ENCODE measurements around the gene LRRIQ4. TPM values are rescaled to one million over a fixed set of nuclear protein-coding genes. Genes with fewer than 3 reads are reported as not detected.
A peak's percentile ranks its signal among the peaks of the same experiment; 100 is the strongest.

The LRRIQ4 gene
- total RNA-seq, 1 experiment from 2014 or later, result 0.22 TPM

- no peak overlapping the region for H3K4me2 ChIP-seq (ENCODE audit: low read depth, low read length, poor library complexity, severe bottlenecking)
- no peaks in the 10 kb centered on the region for H3K9me3 ChIP-seq (ENCODE audit: low read length)
- no peak overlapping the region for H3K27ac ChIP-seq (ENCODE audit: low read length)
- no peaks in the 10 kb centered on the region for H3K36me3 ChIP-seq (ENCODE audit: insufficient read depth, low read length)
- peak overlapping the region; percentile 10 for H2AFZ ChIP-seq (ENCODE audit: low read length)
- no peaks in the 10 kb centered on the region for H3K27me3 ChIP-seq (ENCODE audit: low read length)
- H3K4me1 ChIP-seq (ENCODE audit: low read length), result peaks cover 17% of the 10 kb centered on the region
- no peak overlapping the region for H3K4me3 ChIP-seq (ENCODE audit: low read length)
- H3K9ac ChIP-seq (ENCODE audit: low read length), result peak overlapping the region; percentile 25; the same call in 1 of the 2 replicates
- no peaks in the 10 kb centered on the region for H4K20me1 ChIP-seq (ENCODE audit: insufficient read depth, low read depth, low read length)
- DNase-seq, result peak; percentile 57
- H3K9me2 ChIP-seq (replicated peaks; ENCODE audit: insufficient read depth, low read length), result no peaks in the 10 kb centered on the region
- H3K79me2 ChIP-seq (ENCODE audit: low read length), result no peaks in the 10 kb centered on the region
Measured at GRCh38 chr3:169836078-169836941, 23.6 kb downstream of the LRRIQ4 start.

GRCh38 chr3:169836942-169837275, 24.2 kb downstream of the LRRIQ4 start:
- peak overlapping the region; percentile 10; the same call in 1 of the 2 replicates for H2AFZ ChIP-seq (ENCODE audit: low read length)
- no peaks in the 10 kb centered on the region for H3K9me2 ChIP-seq (replicated peaks; ENCODE audit: insufficient read depth, low read length)
- H3K4me1 ChIP-seq (ENCODE audit: low read length), result peaks cover 20% of the 10 kb centered on the region
- no peaks in the 10 kb centered on the region for H4K20me1 ChIP-seq (ENCODE audit: insufficient read depth, low read depth, low read length)
- H3K9ac ChIP-seq (ENCODE audit: low read length), result no peak overlapping the region
- H3K9me3 ChIP-seq (ENCODE audit: low read length), result no peaks in the 10 kb centered on the region
- DNase-seq, result no peak
- no peak overlapping the region for H3K4me2 ChIP-seq (ENCODE audit: low read depth, low read length, poor library complexity, severe bottlenecking)
- no peak overlapping the region for H3K4me3 ChIP-seq (ENCODE audit: low read length)
- no peaks in the 10 kb centered on the region for H3K36me3 ChIP-seq (ENCODE audit: insufficient read depth, low read length)
- no peaks in the 10 kb centered on the region for H3K27me3 ChIP-seq (ENCODE audit: low read length)
- no peaks in the 10 kb centered on the region for H3K79me2 ChIP-seq (ENCODE audit: low read length)
- H3K27ac ChIP-seq (ENCODE audit: low read length), result no peak overlapping the region

- no peak overlapping the region for H3K27ac ChIP-seq (ENCODE audit: low read length)
- no peak for DNase-seq
- no peaks in the 10 kb centered on the region for H4K20me1 ChIP-seq (ENCODE audit: insufficient read depth, low read depth, low read length)
- no peak overlapping the region for H2AFZ ChIP-seq (ENCODE audit: low read length)
- no peaks in the 10 kb centered on the region for H3K9me3 ChIP-seq (ENCODE audit: low read length)
- H3K79me2 ChIP-seq (ENCODE audit: low read length), result no peaks in the 10 kb centered on the region
- no peak overlapping the region for H3K4me3 ChIP-seq (ENCODE audit: low read length)
- peaks cover 20% of the 10 kb centered on the region for H3K4me1 ChIP-seq (ENCODE audit: low read length)
- H3K36me3 ChIP-seq (ENCODE audit: insufficient read depth, low read length), result no peaks in the 10 kb centered on the region
- H3K27me3 ChIP-seq (ENCODE audit: low read length), result no peaks in the 10 kb centered on the region
- H3K9me2 ChIP-seq (replicated peaks; ENCODE audit: insufficient read depth, low read length), result no peaks in the 10 kb centered on the region
- no peak overlapping the region for H3K9ac ChIP-seq (ENCODE audit: low read length)
- no peak overlapping the region for H3K4me2 ChIP-seq (ENCODE audit: low read depth, low read length, poor library complexity, severe bottlenecking)
Measured at GRCh38 chr3:169838511-169839030, 25.9 kb downstream of the LRRIQ4 start.

GRCh38 chr3:169841171-169841570, 28.5 kb downstream of the LRRIQ4 start:
- Histone ChIP-seq H3K36me3 (ENCODE audit: insufficient read depth, low read length) (no peaks in the 10 kb centered on the region), H2AFZ (ENCODE audit: low read length) (no peak overlapping the region; the same call in 1 of the 2 replicates), H3K9ac (ENCODE audit: low read length) (no peak overlapping the region), H3K9me3 (ENCODE audit: low read length) (no peaks in the 10 kb centered on the region), H3K4me3 (ENCODE audit: low read length) (no peak overlapping the region), H3K4me2 (ENCODE audit: low read depth, low read length, poor library complexity, severe bottlenecking) (peak overlapping the region; percentile 2), H3K9me2 (replicated peaks; ENCODE audit: insufficient read depth, low read length) (no peaks in the 10 kb centered on the region), H3K79me2 (ENCODE audit: low read length) (no peaks in the 10 kb centered on the region), H3K4me1 (ENCODE audit: low read length) (peaks cover 20% of the 10 kb centered on the region), H3K27ac (ENCODE audit: low read length) (no peak overlapping the region), H4K20me1 (ENCODE audit: insufficient read depth, low read depth, low read length) (no peaks in the 10 kb centered on the region), H3K27me3 (ENCODE audit: low read length) (no peaks in the 10 kb centered on the region)
- no peak for DNase-seq

- no peaks in the 10 kb centered on the region for H4K20me1 ChIP-seq (ENCODE audit: insufficient read depth, low read depth, low read length)
- no peaks in the 10 kb centered on the region for H3K79me2 ChIP-seq (ENCODE audit: low read length)
- H3K4me2 ChIP-seq (ENCODE audit: low read depth, low read length, poor library complexity, severe bottlenecking), result no peak overlapping the region
- no peak overlapping the region for H3K4me3 ChIP-seq (ENCODE audit: low read length)
- H3K9me2 ChIP-seq (replicated peaks; ENCODE audit: insufficient read depth, low read length), result no peaks in the 10 kb centered on the region
- peaks cover 22% of the 10 kb centered on the region for H3K4me1 ChIP-seq (ENCODE audit: low read length)
- no peak overlapping the region for H2AFZ ChIP-seq (ENCODE audit: low read length)
- H3K9ac ChIP-seq (ENCODE audit: low read length), result no peak overlapping the region
- no peaks in the 10 kb centered on the region for H3K27me3 ChIP-seq (ENCODE audit: low read length)
- H3K36me3 ChIP-seq (ENCODE audit: insufficient read depth, low read length), result no peaks in the 10 kb centered on the region
- H3K9me3 ChIP-seq (ENCODE audit: low read length), result no peaks in the 10 kb centered on the region
- DNase-seq, result no peak
- H3K27ac ChIP-seq (ENCODE audit: low read length), result no peak overlapping the region
Measured at GRCh38 chr3:169842960-169843359, 30.3 kb downstream of the LRRIQ4 start.

- H3K79me2 ChIP-seq (ENCODE audit: low read length), result no peaks in the 10 kb centered on the region
- H3K27me3 ChIP-seq (ENCODE audit: low read length), result no peaks in the 10 kb centered on the region
- H3K9me3 ChIP-seq (ENCODE audit: low read length), result no peaks in the 10 kb centered on the region
- no peak overlapping the region for H3K4me3 ChIP-seq (ENCODE audit: low read length)
- H4K20me1 ChIP-seq (ENCODE audit: insufficient read depth, low read depth, low read length), result no peaks in the 10 kb centered on the region
- no peak overlapping the region for H3K27ac ChIP-seq (ENCODE audit: low read length)
- no peak overlapping the region for H3K9ac ChIP-seq (ENCODE audit: low read length)
- H3K4me2 ChIP-seq (ENCODE audit: low read depth, low read length, poor library complexity, severe bottlenecking), result no peak overlapping the region
- no peaks in the 10 kb centered on the region for H3K36me3 ChIP-seq (ENCODE audit: insufficient read depth, low read length)
- H3K4me1 ChIP-seq (ENCODE audit: low read length), result peaks cover 16% of the 10 kb centered on the region
- no peaks in the 10 kb centered on the region for H3K9me2 ChIP-seq (replicated peaks; ENCODE audit: insufficient read depth, low read length)
- no peak for DNase-seq
- 0 out of 2 replicates have a peak overlapping the region, but pooled peaks have one; percentile 41 for H2AFZ ChIP-seq (ENCODE audit: low read length)
Measured at GRCh38 chr3:169846458-169847193, 34.0 kb downstream of the LRRIQ4 start.

- no peak overlapping the region for H3K27ac ChIP-seq (ENCODE audit: low read length)
- no peak overlapping the region for H2AFZ ChIP-seq (ENCODE audit: low read length)
- no peak overlapping the region for H3K9ac ChIP-seq (ENCODE audit: low read length)
Measured at GRCh38 chr3:169847896-169848295, 35.2 kb downstream of the LRRIQ4 start.

GRCh38 chr3:169848741-169849140, 36.1 kb downstream of the LRRIQ4 start:
- H3K4me2 ChIP-seq (ENCODE audit: low read depth, low read length, poor library complexity, severe bottlenecking), result no peak overlapping the region
- H3K9me3 ChIP-seq (ENCODE audit: low read length), result no peaks in the 10 kb centered on the region
- no peaks in the 10 kb centered on the region for H3K36me3 ChIP-seq (ENCODE audit: insufficient read depth, low read length)
- no peaks in the 10 kb centered on the region for H3K9me2 ChIP-seq (replicated peaks; ENCODE audit: insufficient read depth, low read length)
- H2AFZ ChIP-seq (ENCODE audit: low read length), result no peak overlapping the region
- no peak overlapping the region for H3K4me3 ChIP-seq (ENCODE audit: low read length)
- no peaks in the 10 kb centered on the region for H4K20me1 ChIP-seq (ENCODE audit: insufficient read depth, low read depth, low read length)
- no peak overlapping the region for H3K9ac ChIP-seq (ENCODE audit: low read length)
- DNase-seq, result no peak
- H3K79me2 ChIP-seq (ENCODE audit: low read length), result no peaks in the 10 kb centered on the region
- H3K27me3 ChIP-seq (ENCODE audit: low read length), result no peaks in the 10 kb centered on the region
- H3K4me1 ChIP-seq (ENCODE audit: low read length), result peaks cover 16% of the 10 kb centered on the region
- H3K27ac ChIP-seq (ENCODE audit: low read length), result no peak overlapping the region

More at GRCh38 chr3:169847896-169848295, 35.2 kb downstream of the LRRIQ4 start:
- Histone ChIP-seq H3K9me3 (ENCODE audit: low read length) (no peaks in the 10 kb centered on the region), H3K4me2 (ENCODE audit: low read depth, low read length, poor library complexity, severe bottlenecking) (no peak overlapping the region), H3K79me2 (ENCODE audit: low read length) (no peaks in the 10 kb centered on the region), H4K20me1 (ENCODE audit: insufficient read depth, low read depth, low read length) (no peaks in the 10 kb centered on the region), H3K4me1 (ENCODE audit: low read length) (peaks cover 16% of the 10 kb centered on the region), H3K4me3 (ENCODE audit: low read length) (no peak overlapping the region), H3K36me3 (ENCODE audit: insufficient read depth, low read length) (no peaks in the 10 kb centered on the region), H3K9me2 (replicated peaks; ENCODE audit: insufficient read depth, low read length) (no peaks in the 10 kb centered on the region), H3K27me3 (ENCODE audit: low read length) (no peaks in the 10 kb centered on the region)
- no peak for DNase-seq

Data from Karpas-422 (cell line).